ENCODE data around the gene GNG10. TPM values are rescaled to one million over a fixed set of nuclear protein-coding genes. Genes with fewer than 3 reads are reported as not detected.
A peak's percentile ranks its signal among the peaks of the same experiment; 100 is the strongest.

The GNG10 gene
- total and polyA plus RNA-seq, 9 of the 15 experiments (the other 6 are each of a cell fraction or from before 2014, with no cell fraction given), result 13.1 to 37.8 (median 28.4) TPM

DNA sequence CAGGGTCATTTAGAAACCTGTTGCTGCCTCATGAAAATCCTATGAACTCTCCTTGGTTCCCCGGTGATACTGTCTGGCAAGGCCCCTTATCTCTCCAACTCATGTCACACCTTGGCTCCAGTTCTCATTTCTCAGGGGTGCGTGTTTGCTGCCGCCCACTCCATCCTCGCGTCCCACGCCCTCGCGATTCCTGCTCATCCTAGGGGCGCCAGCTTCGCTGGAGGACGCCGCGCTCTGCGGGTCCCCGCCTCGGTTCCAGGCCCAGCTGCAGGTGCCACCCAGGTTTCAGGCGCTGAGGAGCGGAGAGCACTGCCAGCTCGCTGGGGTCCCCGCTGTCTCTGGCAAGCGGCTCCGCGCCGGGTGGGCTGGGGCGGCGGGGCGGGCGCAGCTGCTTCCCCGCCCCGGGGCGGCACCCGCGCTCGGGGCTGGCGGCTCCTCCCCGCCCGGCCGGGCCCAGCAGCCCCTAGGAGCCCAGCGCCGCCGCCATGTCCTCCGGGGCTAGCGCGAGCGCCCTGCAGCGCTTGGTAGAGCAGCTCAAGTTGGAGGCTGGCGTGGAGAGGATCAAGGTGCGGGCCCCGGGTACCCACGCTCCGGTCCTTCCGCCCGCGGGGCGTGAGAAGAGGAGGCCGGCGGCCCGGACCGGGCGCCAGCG is at the start of gene GNG10 (continued):
- TF ChIP-seq, protein P1, sequence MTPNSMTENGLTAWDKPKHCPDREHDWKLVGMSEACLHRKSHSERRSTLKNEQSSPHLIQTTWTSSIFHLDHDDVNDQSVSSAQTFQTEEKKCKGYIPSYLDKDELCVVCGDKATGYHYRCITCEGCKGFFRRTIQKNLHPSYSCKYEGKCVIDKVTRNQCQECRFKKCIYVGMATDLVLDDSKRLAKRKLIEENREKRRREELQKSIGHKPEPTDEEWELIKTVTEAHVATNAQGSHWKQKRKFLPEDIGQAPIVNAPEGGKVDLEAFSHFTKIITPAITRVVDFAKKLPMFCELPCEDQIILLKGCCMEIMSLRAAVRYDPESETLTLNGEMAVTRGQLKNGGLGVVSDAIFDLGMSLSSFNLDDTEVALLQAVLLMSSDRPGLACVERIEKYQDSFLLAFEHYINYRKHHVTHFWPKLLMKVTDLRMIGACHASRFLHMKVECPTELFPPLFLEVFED (CRISPR knock-in tag; conservative IDR thresholded peaks at IDR 0.05), result no peak
- TF ChIP-seq TAF1 (IDR thresholded peaks at IDR 0.05; ENCODE audit: control insufficient read depth, extremely low read depth, insufficient read depth, low read length, severe bottlenecking), result peak; percentile 49
- TF ChIP-seq ZNF444 (CRISPR knock-in tag; IDR thresholded peaks at IDR 0.05), result no peak
- peak; percentile 59; the same call in 1 of the 2 replicates for TF ChIP-seq ZEB2 (IDR thresholded peaks at IDR 0.05)
- no peak for TF ChIP-seq ZSCAN29 (IDR thresholded peaks at IDR 0.05)
- TF ChIP-seq ZNF75A (CRISPR knock-in tag; IDR thresholded peaks at IDR 0.05), result no peak
- TF ChIP-seq FOXA3 (CRISPR knock-in tag; conservative IDR thresholded peaks at IDR 0.05 in 1 of 2, IDR thresholded peaks at IDR 0.05 in 1 of 2), result no peak
- TF ChIP-seq HNRNPH1 (optimal IDR thresholded peaks at IDR 0.05; ENCODE audit: low read depth, low read length), result no peak
- TF ChIP-seq, protein P2, sequence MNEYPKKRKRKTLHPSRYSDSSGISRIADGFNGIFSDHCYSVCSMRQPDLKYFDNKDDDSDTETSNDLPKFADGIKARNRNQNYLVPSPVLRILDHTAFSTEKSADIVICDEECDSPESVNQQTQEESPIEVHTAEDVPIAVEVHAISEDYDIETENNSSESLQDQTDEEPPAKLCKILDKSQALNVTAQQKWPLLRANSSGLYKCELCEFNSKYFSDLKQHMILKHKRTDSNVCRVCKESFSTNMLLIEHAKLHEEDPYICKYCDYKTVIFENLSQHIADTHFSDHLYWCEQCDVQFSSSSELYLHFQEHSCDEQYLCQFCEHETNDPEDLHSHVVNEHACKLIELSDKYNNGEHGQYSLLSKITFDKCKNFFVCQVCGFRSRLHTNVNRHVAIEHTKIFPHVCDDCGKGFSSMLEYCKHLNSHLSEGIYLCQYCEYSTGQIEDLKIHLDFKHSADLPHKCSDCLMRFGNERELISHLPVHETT (CRISPR knock-in tag; conservative IDR thresholded peaks at IDR 0.05 in 1 of 2, IDR thresholded peaks at IDR 0.05 in 1 of 2), result no peak
- no peak for TF ChIP-seq PPARD (CRISPR knock-in tag; IDR thresholded peaks at IDR 0.05)
- no peak for TF ChIP-seq BHLHE40 (IDR thresholded peaks at IDR 0.05; ENCODE audit: low read length)
- TF ChIP-seq POLR2G (IDR thresholded peaks at IDR 0.05; ENCODE audit: low read depth, low read length), result peak; percentile 87
- peak; percentile 18; the same call in 1 of the 2 replicates for TF ChIP-seq TFAP4 (CRISPR knock-in tag; IDR thresholded peaks at IDR 0.05; ENCODE audit: borderline replicate concordance)
- TF ChIP-seq CBFB (CRISPR knock-in tag; IDR thresholded peaks at IDR 0.05), result no peak
- TF ChIP-seq SMAD3 (CRISPR knock-in tag; conservative IDR thresholded peaks at IDR 0.05), result no peak
- 0 out of 2 replicates have a peak, but pooled peaks have one; percentile 23 for TF ChIP-seq SMARCA4 (IDR thresholded peaks at IDR 0.05)
- TF ChIP-seq SUPT5H (IDR thresholded peaks at IDR 0.05), result peak; percentile 51; the same call in 1 of the 2 replicates
- TF ChIP-seq SMAD1 (IDR thresholded peaks at IDR 0.05; ENCODE audit: low read depth, low read length, partially characterized antibody), result no peak
- TF ChIP-seq, protein P3, sequence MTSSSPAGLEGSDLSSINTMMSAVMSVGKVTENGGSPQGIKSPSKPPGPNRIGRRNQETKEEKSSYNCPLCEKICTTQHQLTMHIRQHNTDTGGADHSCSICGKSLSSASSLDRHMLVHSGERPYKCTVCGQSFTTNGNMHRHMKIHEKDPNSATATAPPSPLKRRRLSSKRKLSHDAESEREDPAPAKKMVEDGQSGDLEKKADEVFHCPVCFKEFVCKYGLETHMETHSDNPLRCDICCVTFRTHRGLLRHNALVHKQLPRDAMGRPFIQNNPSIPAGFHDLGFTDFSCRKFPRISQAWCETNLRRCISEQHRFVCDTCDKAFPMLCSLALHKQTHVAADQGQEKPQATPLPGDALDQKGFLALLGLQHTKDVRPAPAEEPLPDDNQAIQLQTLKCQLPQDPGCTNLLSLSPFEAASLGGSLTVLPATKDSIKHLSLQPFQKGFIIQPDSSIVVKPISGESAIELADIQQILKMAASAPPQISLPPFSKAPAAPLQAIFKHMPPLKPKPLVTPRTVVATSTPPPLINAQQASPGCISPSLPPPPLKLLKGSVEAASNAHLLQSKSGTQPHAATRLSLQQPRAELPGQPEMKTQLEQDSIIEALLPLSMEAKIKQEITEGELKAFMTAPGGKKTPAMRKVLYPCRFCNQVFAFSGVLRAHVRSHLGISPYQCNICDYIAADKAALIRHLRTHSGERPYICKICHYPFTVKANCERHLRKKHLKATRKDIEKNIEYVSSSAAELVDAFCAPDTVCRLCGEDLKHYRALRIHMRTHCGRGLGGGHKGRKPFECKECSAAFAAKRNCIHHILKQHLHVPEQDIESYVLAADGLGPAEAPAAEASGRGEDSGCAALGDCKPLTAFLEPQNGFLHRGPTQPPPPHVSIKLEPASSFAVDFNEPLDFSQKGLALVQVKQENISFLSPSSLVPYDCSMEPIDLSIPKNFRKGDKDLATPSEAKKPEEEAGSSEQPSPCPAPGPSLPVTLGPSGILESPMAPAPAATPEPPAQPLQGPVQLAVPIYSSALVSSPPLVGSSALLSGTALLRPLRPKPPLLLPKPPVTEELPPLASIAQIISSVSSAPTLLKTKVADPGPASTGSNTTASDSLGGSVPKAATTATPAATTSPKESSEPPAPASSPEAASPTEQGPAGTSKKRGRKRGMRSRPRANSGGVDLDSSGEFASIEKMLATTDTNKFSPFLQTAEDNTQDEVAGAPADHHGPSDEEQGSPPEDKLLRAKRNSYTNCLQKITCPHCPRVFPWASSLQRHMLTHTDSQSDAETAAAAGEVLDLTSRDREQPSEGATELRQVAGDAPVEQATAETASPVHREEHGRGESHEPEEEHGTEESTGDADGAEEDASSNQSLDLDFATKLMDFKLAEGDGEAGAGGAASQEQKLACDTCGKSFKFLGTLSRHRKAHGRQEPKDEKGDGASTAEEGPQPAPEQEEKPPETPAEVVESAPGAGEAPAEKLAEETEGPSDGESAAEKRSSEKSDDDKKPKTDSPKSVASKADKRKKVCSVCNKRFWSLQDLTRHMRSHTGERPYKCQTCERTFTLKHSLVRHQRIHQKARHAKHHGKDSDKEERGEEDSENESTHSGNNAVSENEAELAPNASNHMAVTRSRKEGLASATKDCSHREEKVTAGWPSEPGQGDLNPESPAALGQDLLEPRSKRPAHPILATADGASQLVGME (CRISPR knock-in tag; IDR thresholded peaks at IDR 0.05), result no peak
- peak; percentile 39; the same call in 1 of the 2 replicates for TF ChIP-seq DPF2 (IDR thresholded peaks at IDR 0.05)

Measured in K562 (cell line).